HG02642 (cell line): ENCODE data around the gene MIGA2.
A peak's percentile ranks its signal among the peaks of the same experiment; 100 is the strongest.

Experiments
- ATAC-seq: cut with Tn5 transposase; IDR thresholded peaks from one replicate; pipeline ENCODE4 v1.9.1; 2021; ENCODE audit warnings: mild to moderate bottlenecking; ENCODE audit not compliant: unreplicated experiment, poor library complexity

MIGA2 gene

GRCh38 chr9:129033216-129033615 is 3.2 kb upstream of the MIGA2 start:
- no peak for ATAC-seq

DNA sequence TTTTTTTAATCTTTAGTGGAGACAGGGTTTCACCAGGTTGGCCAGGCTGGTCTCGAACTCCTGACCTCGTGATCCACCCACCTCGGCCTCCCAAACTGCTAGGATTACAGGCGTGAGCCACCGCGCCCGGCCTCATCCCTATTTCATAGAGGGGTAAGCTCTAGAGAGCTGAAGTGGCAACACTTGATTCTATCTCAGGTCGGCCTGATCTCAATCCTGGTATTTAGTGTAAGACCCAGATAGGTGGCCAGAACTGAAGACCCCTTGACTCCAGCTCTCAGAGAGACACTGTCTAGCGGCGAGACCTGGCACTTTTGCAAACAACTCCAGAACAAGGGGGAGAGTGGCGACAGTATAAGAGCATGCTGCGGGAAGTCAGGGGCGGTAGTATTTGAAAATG is 588 bp upstream of the MIGA2 start:
- ATAC-seq = peak; percentile 4

DNA sequence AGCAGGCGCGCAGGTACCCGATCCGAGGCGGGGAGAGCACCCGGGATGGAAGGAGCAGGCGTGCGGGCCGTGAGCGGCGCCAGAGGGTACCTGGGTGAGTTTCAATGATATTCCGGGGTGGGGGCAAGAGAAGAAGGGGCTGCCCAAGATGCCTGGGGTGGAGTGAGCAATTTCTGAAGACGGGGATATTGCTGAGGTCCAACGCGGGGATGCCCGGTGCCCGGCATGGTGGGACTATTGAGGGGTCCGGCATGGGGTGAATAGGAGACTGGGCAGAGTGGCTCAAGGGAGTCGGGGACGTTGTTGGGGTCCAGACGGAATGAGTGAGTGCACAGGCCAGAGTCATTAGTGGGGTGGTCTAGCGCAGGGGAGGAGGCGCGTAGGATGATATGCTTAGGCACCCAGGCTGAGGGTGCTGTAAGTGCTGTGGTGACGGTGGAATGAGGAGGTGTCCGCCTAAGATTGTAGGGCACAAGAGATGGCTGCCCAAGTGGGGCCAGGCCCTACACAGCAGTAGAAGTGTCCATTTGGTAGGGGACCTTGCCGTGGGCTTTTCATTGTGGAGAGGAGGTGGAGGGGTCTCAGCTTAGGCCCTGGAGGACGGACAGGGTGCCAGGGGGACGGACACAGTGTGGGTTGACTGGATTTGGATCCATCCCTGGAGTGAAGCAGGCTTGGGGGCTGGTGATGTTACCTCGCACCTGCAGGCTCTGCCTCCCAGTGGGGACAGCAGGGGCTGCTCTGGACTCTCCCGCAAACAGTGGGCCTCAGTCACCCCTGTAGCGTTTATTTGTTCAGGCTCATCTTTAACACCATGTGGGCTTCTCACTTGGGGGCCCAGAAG is 719 bp downstream of the MIGA2 start:
- no peak for ATAC-seq

GRCh38 chr9:129037767-129038098 is 1.3 kb downstream of the MIGA2 start:
- ATAC-seq = no peak

DNA sequence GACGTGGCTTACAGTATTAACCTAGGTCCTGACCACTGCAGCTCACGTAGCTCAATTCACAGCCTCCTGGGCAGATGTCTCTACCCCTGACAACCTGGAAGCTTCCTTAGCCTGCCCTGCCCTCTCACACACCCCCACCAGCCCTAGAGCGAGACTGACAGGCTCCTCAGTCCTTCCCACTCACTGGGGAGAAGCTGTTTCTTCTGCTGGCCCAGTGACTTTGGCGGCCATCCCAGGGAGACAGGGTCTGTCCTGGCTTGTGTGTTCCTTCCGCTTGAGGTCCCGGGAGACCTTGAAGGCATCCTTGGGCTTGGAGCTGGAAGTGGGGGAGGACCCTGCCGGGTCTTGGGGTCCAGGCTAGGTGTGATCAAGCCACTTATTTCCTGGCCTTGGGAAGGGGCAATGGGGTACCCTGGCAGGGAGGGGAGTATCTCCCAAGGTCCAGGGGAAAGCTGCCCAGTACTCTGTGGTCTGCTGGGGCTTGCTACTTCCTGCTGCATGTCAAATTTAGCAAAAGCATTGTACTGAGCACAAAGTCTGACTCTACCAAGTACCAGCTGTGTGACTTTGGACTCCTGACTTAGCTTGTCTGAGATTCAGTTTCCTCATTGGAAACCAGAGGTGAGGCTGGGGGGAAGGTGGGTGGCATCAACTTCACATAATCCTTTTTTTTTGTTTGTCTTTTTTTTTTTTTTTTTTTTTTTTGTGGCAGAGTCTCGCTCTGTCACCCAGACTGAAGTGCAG is 1.9 kb downstream of the MIGA2 start:
- ATAC-seq = no peak

GRCh38 chr9:129040113-129040643 is 3.8 kb downstream of the MIGA2 start:
- no peak for ATAC-seq

- ATAC-seq = no peak
These were observed 5.6 kb downstream of the MIGA2 start for GRCh38 chr9:129042016-129042415.

GRCh38 chr9:129052592-129052991 is 16.2 kb downstream of the MIGA2 start:
- no peak for ATAC-seq

- no peak for ATAC-seq
These were observed 16.6 kb downstream of the MIGA2 start for GRCh38 chr9:129053020-129053419.

GRCh38 chr9:129054163-129054851 is 17.9 kb downstream of the MIGA2 start:
- no peak for ATAC-seq

DNA sequence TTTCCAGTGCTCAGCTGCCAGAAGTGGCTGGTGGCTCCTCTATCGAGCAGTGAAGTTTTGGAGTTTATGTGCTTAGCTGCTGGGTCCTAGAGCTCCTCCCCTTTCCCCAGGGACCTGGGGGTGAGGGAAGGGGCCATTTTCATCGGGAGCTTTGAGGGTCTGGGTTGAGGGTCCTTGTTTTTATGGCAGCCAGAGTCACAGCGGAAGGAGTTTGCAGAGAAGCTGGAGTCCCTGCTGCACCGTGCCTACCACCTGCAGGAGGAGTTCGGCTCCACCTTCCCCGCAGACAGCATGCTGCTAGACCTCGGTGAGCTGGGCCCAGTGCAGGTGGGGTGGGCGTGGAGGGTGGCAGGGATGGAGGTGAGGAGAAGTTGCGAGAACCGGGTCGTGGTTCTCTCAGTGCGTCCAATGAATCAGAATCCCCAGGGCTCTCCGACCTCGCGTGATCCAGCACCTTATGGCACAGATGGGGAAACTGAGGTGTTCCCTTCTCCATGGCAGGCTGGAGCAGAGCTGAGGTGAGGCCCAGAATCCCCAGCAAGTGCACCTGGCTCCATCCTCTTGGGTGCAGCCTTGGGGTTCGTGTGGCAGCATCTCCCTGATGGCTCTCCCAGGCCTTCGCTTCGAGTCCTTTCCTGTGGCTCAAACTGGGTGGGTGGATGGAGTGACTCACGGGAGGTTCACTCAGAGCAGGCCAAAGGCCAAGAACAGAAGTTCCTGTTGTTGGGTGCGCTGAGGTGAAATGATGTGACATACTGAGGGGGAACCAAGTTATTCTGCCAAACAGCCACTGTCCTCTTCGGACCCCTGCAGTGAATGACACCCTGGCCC is 22.8 kb downstream of the MIGA2 start:
- no peak for ATAC-seq

DNA sequence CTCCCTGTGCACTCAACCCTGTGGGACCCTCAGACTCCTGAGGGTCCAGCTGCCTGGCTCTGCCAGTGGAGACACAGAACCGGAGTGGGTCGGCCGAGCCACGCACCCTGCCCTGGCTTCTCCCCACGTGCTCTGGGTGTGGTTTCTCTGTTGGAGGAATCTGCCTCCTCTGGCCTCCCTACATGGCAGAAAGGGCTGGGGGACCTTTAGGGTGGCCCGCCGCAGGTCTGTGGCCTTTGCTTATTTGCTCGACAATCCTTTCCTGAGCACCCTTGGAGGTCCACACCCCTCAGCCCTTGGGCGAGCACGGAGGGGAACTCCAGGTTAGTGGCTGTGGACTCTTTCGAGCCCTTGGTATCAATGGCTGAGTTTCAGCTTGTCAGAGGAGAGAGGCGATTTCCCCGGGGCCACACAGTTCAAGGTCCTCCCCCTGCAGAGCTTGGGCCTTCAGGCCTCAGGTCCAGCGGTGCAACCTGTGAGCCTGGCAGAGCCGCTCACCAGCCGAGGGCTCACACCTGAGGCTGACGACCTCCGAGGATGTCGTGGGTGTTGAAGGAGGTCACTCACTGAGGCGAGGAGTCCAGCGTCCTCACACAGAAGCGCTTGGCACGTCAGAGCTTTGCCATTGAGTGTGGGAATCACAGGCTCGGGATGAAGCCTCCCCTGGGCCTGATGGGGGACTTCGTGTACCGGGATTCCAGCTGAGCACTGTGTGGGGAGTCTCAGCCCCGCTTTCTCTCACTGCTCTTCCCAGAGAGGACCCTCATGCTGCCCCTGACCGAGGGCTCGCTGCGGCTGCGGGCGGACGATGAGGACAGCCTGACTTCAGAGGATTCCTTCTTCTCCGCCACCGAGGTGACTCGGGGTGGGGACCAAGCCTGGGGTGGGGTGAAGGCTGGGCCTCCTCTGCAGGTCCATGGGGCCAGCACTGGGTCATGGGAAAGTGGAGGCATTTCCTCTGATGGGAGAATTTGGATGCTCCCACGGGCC is 23.7 kb downstream of the MIGA2 start:
- ATAC-seq = no peak

DNA sequence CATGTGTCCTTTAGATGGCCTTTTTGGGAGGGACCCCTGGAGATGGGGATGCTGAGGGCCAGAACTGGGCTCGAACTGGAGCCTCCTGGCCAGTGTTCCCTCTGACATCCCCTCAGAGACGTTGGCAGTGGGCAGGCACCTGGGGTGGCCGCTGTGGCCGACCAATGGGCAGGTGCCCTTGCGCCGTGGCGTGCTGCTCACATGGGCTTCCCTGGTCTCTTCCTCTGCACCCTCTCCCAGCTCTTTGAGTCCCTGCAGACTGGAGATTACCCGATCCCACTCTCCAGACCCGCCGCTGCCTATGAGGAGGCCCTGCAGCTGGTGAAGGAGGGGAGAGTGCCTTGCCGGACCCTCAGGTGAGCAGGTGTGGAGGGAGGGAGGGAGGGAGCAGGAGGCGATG is 24.6 kb downstream of the MIGA2 start:
- no peak for ATAC-seq

GRCh38 chr9:129063061-129063460 is 26.6 kb downstream of the MIGA2 start:
- no peak for ATAC-seq

DNA sequence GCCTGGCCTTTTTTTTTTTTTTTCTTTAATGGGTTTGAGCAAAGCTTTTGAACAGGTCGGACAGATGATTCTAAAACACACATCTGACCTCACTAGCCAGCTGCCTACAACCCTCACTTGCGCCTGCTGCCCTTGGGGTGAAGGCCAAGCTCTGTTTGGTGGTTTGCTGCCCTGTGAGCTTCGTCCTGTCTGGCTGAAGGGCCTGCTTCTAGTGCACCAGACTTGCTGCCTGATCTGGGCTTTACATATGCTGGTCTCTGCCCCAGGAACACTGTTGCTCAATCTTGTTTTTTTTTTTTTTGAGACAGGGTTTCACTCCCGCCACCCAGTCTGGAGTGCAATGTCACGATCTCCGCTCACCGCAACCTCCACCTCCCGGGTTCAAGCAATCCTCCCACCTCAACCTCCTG is 28.1 kb downstream of the MIGA2 start:
- ATAC-seq = no peak

DNA sequence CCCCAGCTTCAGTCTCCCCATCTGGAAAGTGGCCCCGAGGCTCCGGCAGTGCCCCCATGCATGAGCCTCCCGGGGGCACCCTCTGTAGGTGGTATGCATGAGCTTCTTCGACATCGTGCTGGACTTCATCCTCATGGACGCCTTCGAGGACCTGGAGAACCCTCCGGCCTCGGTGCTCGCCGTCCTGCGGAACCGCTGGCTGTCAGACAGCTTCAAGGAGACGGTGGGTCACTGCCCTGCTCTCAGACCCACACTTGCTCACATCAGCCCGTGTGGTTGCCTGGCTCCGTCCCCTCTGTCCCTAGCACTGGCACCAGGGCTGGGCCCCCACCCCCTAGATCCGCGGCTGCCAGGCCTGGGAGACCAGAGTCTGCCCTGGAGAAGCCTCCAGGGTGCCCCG is 31.7 kb downstream of the MIGA2 start:
- ATAC-seq = no peak

- ATAC-seq = peak; percentile 64
These were observed 32.8 kb downstream of the MIGA2 start for GRCh38 chr9:129068990-129069861.
